ENCODE data around the gene CNOT6.

- TF ChIP-seq ZFX (IDR thresholded peaks at IDR 0.05; ENCODE audit: borderline replicate concordance) = no peak
- TF ChIP-seq, protein P1, sequence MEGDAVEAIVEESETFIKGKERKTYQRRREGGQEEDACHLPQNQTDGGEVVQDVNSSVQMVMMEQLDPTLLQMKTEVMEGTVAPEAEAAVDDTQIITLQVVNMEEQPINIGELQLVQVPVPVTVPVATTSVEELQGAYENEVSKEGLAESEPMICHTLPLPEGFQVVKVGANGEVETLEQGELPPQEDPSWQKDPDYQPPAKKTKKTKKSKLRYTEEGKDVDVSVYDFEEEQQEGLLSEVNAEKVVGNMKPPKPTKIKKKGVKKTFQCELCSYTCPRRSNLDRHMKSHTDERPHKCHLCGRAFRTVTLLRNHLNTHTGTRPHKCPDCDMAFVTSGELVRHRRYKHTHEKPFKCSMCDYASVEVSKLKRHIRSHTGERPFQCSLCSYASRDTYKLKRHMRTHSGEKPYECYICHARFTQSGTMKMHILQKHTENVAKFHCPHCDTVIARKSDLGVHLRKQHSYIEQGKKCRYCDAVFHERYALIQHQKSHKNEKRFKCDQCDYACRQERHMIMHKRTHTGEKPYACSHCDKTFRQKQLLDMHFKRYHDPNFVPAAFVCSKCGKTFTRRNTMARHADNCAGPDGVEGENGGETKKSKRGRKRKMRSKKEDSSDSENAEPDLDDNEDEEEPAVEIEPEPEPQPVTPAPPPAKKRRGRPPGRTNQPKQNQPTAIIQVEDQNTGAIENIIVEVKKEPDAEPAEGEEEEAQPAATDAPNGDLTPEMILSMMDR (IDR thresholded peaks at IDR 0.05) = no peak
These were observed 37.4 kb upstream of the CNOT6 start for GRCh38 chr5:180456792-180457191.
